Left lung (tissue), 10 donors: ENCODE data around the gene UXT. TPM values are rescaled to one million over a fixed set of nuclear protein-coding genes. Genes with fewer than 3 reads are reported as not detected.

Experiments used
- ATAC-seq: fragments of 200-7000 bp; cut with Tn5 transposase; one replicate; pipeline ENCODE4 v1.9.1; 2020; ENCODE audit warnings: moderate library complexity
- DNase-seq, 4 donors: peaks; one replicate each; pipeline ENCODE4 v3.0.0-alpha.2; 2013 to 2020
- H3K27ac ChIP-seq, 2 donors: fragments of 200-600 bp; sonication (generic) in 1 of 2; one replicate each; pipeline versions ENCODE4 v1.5.0 to v1.8.0; 2020 to 2021
- H3K27me3 ChIP-seq, 2 donors: fragments of 200-600 bp; sonication (generic) in 1 of 2; one replicate each; pipeline versions ENCODE4 v1.5.0 to v1.8.0; 2020 to 2021
- H3K36me3 ChIP-seq, 2 donors: fragments of 200-600 bp; sonication (generic) in 1 of 2; one replicate each; pipeline versions ENCODE4 v1.5.0 to v1.8.0; 2020 to 2021
- H3K4me1 ChIP-seq, 2 donors: fragments of 200-600 bp; one replicate each; pipeline ENCODE4 v1.8.0; 2021
- H3K4me3 ChIP-seq, 2 donors: fragments of 200-600 bp; sonication (generic) in 1 of 2; one replicate each; pipeline versions ENCODE4 v1.5.0 to v1.8.0; 2020 to 2021; ENCODE audit warnings: mild to moderate bottlenecking in 1 of 2
- H3K9me3 ChIP-seq, 2 donors: fragments of 200-600 bp; sonication (generic) in 1 of 2; one replicate each; pipeline versions ENCODE4 v1.5.0 to v1.8.0; 2020 to 2021
- intact Hi-C, 2 donors: fragments of 100-400 bp; cut with DNase I; formaldehyde crosslinking; loops; one replicate each; pipeline versions ENCODE4 v1.11.2 to v1.14.2; 2022
- polyA plus RNA-seq, 6 donors: library from polyadenylated mRNA; unstranded; fragments of 120-200 nt; gene quantifications; one replicate each; pipeline ENCODE4 v1.2.1, GENCODE V29; 2013; ENCODE audit not compliant: insufficient read length in 6 of 6
- total RNA-seq, 2 donors: library from RNA; stranded (reverse); fragmentation: NEBNext Ultra II Directional; extraction: Animal tissue kit (Norgen Biotek cat#: 25700); gene quantifications; one replicate each; pipeline ENCODE4 v1.2.1, GENCODE V29; 2021
- TF ChIP-seq, protein P1 (sequence below), 2 donors: fragments of 200-600 bp; sonication (generic) in 1 of 2; IDR thresholded peaks; one replicate each; pipeline versions ENCODE4 v1.5.0 to v1.8.0; 2021; ENCODE audit warnings: antibody characterized with exemption in 2 of 2
- donor health status: DM: no; HTN: yes; CAD: no.
- donor health status: DM: no; HTN: no; CAD: no.

The UXT gene
- total and polyA plus RNA-seq, 8 donors: 77.9 to 130 (median 118) TPM

DNA sequence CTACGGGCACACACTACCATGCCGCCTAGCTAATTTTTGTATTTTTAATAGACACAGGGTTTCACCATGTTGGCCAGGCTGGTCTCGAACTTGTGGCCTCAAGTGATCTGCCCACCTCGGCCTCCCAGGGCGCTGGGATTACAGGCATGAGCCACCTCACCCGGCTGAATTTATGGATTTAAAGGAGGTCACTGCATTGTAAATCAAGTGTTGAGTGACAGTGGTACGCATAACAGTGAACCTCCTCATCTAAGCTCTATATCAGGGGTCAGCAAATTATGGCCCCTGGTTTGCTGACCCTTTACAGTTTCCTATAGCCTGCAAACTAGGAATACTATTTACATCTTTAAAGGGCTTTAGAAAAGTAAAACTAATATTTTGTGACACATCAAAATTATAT lies 2.6 kb upstream of the UXT start:
- ATAC-seq: no peak
- Histone ChIP-seq H3K36me3 (peaks cover 0 to 11% of the 10 kb centered on the region in 2 donors), H3K27ac (peak overlapping the region in 1 of 2 donors; percentile 23), H3K9me3 (no peaks in the 10 kb centered on the region), H3K4me1 (peaks cover 0 to 5% of the 10 kb centered on the region in 2 donors), H3K27me3 (no peaks in the 10 kb centered on the region), H3K4me3 (no peak overlapping the region)
- DNase-seq: no peak
- intact Hi-C loops: no loop called here
- TF ChIP-seq, protein P1, sequence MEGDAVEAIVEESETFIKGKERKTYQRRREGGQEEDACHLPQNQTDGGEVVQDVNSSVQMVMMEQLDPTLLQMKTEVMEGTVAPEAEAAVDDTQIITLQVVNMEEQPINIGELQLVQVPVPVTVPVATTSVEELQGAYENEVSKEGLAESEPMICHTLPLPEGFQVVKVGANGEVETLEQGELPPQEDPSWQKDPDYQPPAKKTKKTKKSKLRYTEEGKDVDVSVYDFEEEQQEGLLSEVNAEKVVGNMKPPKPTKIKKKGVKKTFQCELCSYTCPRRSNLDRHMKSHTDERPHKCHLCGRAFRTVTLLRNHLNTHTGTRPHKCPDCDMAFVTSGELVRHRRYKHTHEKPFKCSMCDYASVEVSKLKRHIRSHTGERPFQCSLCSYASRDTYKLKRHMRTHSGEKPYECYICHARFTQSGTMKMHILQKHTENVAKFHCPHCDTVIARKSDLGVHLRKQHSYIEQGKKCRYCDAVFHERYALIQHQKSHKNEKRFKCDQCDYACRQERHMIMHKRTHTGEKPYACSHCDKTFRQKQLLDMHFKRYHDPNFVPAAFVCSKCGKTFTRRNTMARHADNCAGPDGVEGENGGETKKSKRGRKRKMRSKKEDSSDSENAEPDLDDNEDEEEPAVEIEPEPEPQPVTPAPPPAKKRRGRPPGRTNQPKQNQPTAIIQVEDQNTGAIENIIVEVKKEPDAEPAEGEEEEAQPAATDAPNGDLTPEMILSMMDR (IDR thresholded peaks at IDR 0.05): no peak

DNA sequence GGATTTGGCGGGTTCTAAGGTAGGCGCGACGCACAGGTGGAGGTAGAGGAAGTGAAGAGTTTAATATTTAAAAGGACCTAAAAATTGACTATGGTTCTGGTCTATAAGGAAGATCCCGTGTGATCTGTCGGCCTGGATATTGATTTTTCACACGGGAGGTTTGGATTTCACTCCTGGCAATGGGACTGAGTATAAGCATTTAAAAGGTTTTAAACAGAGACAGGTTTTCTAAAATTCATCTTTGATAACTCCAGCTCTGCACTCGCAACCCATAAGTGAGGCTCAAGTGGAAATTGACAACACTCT lies 394 bp upstream of the UXT start:
- Histone ChIP-seq H3K9me3 (no peaks in the 10 kb centered on the region), H3K36me3 (peaks cover 0 to 28% of the 10 kb centered on the region in 2 donors), H3K27ac (peak overlapping the region; percentile 95 to 97), H3K4me3 (peak overlapping the region; percentile 31 to 51), H3K4me1 (peaks cover 0 to 5% of the 10 kb centered on the region in 2 donors), H3K27me3 (no peaks in the 10 kb centered on the region)
- DNase-seq (no peak), ATAC-seq (no peak)
- intact Hi-C loops: no loop called here
- TF ChIP-seq, protein P1 (IDR thresholded peaks at IDR 0.05): no peak

DNA sequence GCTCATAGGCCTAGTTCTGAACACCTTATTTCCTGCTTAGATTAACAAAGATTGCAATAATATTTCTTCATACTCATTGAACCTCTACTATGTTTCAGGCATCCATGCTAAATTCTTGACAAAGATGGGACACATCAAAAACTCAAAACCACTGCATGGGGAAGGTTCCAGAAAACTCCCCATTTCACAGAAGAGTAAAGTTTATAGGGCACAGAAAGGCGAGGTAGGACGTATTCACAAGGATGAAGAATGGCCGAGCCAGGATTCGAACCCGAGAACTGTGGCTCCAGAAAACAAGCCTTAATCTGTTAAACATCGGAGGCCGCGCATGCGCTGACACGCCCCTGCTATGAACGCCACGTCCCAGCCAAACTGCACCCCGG lies 688 bp downstream of the UXT start:
- intact Hi-C loops: no loop called here
- DNase-seq (no peak), ATAC-seq (no peak)

DNA sequence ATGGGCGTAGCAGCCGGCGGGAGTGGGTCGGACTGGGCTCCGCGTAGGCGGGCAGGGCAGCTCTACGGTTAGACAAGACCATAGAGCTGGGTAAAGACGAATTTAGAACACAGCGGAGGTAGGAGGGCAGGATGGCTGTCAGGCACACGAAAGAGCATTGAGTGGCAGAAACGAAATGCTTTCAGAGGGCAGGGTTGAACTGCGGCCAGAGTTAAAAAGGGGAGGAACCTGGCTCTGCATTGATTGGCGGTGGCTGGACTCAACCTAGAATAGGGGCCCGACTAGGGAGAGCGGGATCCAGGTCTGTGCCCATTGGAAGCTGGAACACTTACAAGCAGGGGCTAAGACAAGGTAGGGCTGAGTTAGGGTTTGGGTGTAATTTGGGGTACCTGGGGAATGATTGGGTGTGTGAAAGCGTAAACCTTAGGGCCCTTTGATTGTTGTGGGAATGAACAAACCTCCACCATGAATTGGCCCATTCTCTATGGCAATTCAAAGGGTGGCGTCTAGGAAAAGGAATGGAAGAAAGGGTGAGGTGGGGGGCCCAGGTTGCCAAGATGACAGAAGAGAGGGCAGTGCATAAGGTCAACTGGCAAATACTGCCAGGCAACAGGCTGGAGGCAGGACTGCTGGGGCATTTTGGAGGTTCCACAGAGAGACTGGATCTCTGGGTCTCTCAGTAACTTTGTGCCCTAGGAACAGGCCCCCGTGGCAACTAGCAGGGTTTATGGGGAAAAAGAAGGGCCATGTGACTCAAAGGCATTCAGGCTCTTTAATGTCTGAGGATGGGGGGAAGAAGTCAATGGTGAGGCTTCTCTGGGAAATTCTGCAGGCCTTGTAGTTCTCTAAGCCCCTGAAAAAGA lies 7.7 kb downstream of the UXT start:
- intact Hi-C loops: no loop called here
- Histone ChIP-seq H3K9me3 (no peaks in the 10 kb centered on the region), H3K27me3 (no peaks in the 10 kb centered on the region), H3K27ac (peak overlapping the region; percentile 65 to 76), H3K36me3 (peaks cover 0 to 18% of the 10 kb centered on the region in 2 donors), H3K4me1 (peaks cover 0 to 25% of the 10 kb centered on the region in 2 donors), H3K4me3 (peak overlapping the region; percentile 24 to 58)
- TF ChIP-seq, protein P1 (IDR thresholded peaks at IDR 0.05): no peak
- peak; percentile 5 for ATAC-seq
- no peak for DNase-seq

More for the DNA sequence above, 688 bp downstream of the UXT start:
- Histone ChIP-seq H3K36me3 (peaks cover 0 to 28% of the 10 kb centered on the region in 2 donors), H3K27ac (peak overlapping the region; percentile 95 to 97), H3K4me3 (peak overlapping the region; percentile 31 to 51), H3K27me3 (no peaks in the 10 kb centered on the region), H3K4me1 (peaks cover 0 to 5% of the 10 kb centered on the region in 2 donors), H3K9me3 (no peaks in the 10 kb centered on the region)
- TF ChIP-seq, protein P1 (IDR thresholded peaks at IDR 0.05): no peak

DNA sequence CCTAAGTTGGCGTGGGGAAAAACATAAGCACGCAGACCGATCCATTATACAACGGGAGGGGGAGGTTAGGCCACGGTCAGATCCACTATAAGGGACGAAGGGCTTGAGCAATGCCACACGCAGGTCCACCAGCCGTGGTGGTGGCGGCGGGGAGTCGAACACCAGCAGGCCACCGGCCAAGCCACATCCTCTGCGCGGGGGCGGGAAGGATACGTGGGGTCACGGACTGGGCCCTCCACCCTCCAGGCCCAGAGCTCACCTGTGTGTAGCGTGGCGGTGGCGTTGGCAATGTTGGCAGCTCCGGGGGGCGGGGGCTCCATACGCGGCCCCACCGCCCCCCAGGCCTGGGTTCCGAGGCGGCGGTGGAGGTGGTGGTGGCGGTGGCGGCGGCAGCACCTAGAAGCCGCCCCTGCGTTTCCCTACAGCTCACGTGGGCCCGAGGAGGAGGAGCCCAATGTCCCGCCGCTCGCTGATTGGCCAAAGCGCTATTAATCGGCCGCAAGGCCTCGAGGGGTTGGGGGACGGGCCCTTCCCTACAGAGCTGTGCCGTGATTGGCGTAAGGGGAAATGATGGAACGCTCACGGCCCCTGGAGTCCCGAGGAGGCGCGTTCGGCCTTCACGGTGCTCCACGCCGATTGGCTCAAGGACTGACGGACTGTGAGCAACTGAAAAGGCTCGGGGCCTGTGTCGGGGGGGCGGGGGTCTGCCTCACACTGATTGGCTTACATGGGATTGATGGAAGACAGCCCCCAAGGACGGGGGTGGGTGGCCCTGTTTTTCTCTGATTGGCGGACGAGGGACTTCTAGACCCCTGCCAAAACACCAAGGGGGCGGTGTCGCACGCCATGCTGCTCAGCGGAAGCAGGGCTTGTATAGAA lies 8.6 kb downstream of the UXT start, which contains the start of gene ELK1:
Gene ELK1, minus strand, starts transcription at position 400 of the 879 bp plus-strand sequence. CDS start 9,122 bp downstream, outside the sequence.
- DNase-seq: peak; percentile 91 to 98 (median 94)
- Histone ChIP-seq H3K4me3 (peak within 1 kb of the TSS; percentile 46 to 58), H3K4me1 (peaks cover 0 to 25% of the 10 kb centered on the region in 2 donors), H3K27me3 (no peaks in the 10 kb centered on the region), H3K36me3 (peaks cover 0 to 9% of the 10 kb centered on the region in 2 donors), H3K27ac (peak within 1 kb of the TSS; percentile 65 to 76), H3K9me3 (no peaks in the 10 kb centered on the region)
- intact Hi-C loops: no loop called here
- ATAC-seq: peak; percentile 96
- TF ChIP-seq, protein P1 (IDR thresholded peaks at IDR 0.05): no peak
